Stimulated activated CD8-positive, alpha-beta memory T cell treated with anti-CD3 and anti-CD28 coated beads, Interleukin-4, amount 100 ng/mL, for 48 hours (primary cell): ENCODE results near the gene ARL14EP.

ENCODE experiments used
- DNase-seq: peaks from one replicate; pipeline ENCODE4 v3.0.0-alpha.2; 2020

Gene ARL14EP

DNA sequence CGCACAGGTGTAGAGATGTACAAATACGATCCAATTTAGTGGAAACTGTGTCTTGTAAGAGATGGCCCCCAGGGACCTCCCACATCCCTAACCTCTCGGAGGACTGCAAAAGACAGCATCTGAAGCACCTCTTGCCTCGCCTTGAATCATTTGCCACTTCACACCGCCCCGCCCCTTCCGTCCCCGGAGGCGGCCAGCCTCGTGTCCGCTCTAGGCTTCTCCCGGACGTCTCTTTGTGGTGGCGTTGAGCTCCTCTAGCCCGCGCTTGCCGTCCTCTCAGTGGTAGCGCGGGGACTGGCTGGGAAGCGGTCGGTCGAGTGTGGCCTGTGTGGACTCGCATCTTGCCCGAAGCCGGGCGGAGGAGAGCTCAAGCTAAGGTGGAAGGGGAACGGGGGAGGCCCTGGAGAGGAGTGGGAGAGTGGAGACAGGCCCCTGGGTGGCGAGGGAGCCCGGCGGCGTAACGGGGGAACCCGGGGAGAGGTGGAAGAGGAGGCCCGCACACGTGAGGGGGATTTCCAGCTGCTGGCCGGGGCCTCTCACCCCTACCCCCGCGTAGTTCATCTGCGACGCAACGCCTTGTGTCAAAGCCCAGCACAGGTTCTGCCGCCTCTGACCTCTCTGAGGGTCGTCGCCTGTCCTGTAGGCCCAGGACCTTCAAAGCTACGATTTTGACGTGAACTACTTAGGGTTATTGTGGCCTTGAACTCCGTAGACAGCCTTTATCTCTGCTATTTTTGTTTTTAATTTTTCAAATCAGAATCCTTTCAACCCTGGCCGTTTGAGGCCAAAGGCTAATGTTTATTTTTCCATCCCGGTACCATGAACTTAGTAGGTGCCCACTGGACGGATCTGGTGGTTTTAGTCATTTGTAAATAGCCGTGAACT lies at the start of gene ARL14EP:
Gene ARL14EP, plus strand, starts transcription at position 279 of the 885 bp plus-strand sequence. CDS start 7,845 bp downstream, outside the sequence.
- DNase-seq, result peak; percentile 91

DNA sequence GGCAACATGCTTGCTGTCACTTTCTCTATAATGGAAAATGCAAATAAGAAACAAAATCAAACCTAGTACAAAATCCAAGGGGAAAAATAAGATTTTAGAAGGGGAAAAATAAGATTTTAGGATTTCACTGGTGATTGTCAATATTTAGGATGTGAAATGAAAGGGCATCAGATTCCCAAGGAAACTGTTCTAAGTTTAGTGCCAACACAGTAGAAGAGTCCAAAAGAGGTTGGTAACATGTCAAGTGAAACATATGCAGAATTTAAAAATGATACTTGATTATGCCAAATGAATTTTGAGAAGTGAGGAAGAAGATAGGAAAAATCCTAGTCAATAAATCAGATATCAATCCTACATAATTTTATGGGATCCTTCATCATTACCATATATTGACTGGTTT lies 45.7 kb upstream of the ARL14EP start:
- no peak for DNase-seq

DNA sequence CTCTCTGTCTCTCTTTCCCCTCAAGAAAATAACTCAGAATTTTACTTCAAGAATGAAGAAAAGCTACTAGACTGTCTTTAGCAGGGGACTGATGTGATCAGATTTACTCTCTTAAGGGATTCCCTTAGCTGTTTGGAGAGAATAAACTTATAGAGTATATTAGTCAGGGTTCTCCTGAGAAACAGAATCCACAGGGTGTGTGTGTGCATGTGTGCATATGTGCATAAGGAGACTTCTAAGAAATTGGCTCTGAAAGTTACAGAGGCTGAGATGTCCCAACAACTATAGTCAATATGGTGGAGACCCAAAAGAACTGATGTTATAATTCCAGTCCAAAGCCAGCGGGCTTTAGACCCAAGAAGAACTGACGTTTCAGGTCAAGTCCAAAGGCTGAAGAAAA lies 43.1 kb upstream of the ARL14EP start:
- no peak for DNase-seq

DNA sequence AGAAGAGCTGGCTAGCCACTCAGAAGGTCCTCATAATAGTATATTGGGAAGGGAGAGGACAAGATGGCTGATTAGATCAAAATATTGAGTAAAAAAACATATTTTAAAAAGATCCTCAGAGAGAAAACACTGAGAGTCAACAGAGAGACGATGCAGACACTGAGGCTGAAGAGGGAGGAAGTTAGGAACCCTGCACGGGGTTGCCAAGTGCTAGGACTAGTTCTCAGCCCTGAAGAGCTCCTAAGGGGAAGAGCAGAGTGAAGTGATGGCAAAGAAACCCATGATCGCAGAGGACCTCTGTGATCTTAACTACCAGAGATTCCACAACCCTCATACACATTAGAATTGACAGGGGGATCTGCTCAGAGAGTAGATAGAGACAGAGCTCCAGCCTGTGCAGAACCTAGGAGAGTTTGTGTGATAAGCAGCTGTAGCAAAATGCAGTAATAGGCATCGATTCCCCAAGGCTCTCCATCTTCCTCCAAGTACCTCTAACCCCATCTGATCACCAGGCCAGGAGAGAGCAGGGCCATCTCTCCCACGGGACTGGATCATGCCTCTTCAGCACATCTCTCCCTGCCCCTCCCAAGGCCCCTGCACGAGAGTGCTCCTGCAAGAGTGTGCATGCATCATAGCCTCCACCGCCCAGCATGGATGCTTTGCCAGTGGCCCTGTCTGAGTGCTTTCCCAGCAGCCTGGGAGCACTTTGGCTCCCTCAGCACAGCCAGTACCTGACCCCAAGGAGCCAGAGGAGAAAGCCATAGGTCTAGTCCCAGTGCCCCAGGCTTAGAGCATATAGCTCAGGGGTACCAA lies 41.2 kb upstream of the ARL14EP start:
- DNase-seq, result no peak

DNA sequence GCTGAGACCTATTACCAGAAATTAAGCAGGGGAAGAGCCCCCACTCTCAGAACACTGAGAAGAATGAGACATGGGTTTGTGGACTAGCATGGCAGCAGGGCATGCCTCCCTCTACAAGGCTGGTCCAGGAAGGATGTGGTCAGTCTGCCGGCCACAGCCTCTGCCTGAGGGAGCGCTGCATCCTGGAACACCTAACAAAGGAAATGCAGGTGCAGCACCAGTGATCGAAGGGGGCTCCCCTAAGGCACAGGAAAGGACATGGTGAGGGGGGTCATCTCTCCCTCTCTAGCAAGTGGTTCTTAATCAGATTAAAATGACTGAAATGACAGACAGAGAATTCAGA lies 40.6 kb upstream of the ARL14EP start:
- peak; percentile 29 for DNase-seq

DNA sequence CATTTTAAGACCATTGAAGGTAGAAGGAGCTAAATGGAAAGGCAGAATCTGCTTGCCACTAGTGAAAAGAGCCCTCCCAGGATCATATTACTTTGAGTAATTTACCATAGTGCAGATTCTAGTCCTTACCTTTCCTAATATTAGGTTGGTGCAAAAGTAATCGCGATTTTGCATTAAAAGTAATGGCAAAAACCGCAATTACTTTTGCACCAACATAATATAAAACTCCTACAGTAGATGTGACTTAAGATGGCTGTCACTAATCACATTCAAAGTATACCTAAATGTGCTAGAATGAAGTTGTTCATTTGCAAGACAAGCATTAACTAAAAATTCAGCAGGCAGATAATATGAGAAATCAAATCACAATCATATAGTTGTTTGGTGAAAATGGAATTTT lies 38.1 kb upstream of the ARL14EP start:
- no peak for DNase-seq

DNA sequence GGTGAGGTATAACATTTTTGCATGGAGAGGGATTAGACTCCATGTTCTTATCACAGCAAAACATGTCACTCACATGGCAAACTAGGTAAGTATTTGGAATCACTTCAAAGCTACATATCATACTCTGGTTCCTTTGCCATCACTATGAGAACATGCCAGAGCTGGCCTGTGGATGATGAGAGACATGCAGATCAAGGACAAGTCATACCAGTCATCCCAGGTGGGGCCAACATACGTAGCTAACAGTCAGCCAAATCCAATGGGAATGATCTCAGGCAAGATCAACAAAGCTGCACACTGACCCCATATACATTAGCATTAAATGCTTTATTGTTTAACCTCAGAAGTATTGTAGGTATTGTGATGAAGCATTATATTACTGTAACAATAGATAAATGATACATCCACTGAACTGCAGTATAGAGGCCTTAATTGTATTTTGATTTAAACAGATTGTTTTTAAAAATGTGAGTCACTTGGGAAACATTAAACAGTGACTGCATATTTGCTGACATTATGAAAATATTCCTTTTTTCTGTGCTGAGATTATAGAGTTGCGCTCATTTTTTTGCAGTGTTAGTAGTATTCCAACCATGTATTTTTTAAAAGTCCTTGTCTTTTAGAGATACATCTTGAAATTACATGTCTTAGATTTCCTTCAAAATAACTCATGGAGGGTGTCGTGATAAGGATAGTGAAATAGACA lies 37.3 kb upstream of the ARL14EP start:
- DNase-seq, result no peak

DNA sequence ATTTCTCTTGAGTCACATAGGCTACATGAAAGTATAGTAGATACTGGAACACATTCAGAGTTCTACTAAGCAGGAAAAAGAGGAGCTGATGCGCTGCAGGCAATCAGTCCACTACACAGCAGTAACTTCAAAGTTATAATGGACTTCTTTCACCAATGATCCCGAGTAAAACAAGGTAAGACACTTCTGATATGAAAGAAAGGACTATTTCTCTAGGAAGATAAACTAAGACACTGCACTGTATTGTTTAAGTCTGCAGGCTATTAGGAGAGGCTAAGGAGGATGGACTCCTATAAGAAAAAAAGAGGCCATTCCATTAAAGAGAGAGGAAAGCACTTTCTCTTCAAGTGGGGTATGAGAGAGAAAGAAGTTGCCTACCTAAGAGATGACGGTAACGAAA lies 31.6 kb upstream of the ARL14EP start:
- no peak for DNase-seq

DNA sequence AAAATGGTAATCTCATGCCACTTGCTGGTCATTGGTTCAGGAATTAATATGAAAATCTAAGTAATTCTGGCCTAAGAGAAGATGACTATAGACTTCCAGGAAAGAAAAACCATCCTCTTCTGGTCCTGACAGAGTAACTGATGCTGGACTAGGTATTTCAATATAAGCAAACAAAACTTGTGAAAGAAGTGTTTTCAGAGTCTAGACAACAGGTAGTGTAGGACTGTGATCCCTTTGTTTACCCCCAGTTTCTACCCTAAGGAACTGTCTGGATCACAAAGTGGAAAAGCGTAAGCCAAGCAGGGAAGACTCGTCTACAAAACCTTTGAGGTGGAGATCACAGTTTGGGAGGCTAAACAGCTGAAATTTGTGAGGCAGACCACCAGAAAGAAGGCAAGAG lies 30.4 kb upstream of the ARL14EP start:
- DNase-seq, result no peak

DNA sequence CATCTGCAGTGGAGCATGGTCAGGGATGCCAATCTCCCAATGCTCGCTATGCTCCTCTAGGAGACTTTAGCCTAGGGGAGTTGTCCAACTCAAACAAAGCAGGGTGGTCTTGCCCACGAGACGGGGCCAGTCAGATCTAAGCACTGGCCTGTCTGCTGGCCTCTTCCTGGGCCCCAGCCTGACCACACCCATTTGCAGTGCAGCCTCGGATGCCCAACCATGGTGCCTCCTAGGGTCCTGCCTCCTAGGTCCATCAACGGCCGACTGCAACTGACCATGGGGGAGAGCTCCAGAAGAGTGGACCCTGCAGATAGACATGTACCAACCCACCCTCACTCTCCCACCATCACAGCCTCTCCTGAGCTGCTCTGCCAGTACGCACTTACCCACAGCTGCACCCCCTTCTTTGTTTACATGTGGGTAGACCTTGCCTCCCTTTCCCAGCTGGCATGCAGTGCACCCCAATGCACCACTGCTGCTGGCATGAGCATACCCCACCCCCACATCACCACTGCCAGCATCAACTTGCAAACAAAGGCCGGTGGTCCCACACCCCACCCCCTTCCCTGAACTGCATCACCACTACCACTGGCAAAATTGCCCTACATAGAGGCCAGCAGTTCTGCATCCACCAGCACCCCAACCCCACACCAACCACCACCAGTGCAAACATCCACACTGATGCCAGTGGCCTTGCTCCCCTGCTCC lies 27.6 kb upstream of the ARL14EP start:
- no peak for DNase-seq

DNA sequence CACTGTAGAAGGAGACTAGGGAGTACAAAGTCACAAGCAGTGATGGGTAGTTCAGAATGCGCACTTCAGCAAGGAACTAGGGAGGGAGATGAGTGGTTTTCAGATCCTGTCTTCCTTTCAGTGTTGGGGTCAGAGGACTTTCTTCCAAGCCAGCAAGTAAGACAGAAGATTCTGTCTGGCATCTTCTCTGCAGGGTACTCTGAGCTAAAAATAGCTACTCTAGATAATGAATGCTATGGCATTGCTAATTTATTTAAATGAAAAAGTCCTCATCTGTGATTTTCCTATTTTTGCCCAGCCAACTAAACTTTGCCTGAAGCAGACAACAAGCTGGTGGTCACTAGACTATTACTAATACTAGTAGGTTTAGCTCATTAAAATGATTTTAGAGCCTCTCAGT lies 18.3 kb upstream of the ARL14EP start:
- DNase-seq, result no peak

DNA sequence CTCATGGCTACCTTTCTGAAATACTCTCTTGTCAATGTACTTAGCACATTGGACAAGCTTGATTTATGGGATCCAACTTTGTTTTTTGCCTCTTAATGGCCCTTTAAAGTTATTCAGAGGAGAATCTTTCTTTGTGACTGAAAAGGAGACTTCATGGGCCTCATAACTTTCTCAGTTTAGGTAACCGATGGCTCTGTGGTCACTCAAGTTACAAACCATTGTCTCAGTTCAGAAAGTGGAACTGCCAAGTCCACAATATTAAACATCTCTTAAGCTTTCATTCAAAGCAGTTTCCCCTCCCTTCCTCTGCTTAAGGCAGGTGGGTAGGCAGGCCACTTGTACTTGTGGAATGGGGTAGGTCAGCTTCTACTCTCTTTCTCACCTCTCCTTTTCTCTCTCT lies 12.3 kb upstream of the ARL14EP start:
- DNase-seq, result no peak

DNA sequence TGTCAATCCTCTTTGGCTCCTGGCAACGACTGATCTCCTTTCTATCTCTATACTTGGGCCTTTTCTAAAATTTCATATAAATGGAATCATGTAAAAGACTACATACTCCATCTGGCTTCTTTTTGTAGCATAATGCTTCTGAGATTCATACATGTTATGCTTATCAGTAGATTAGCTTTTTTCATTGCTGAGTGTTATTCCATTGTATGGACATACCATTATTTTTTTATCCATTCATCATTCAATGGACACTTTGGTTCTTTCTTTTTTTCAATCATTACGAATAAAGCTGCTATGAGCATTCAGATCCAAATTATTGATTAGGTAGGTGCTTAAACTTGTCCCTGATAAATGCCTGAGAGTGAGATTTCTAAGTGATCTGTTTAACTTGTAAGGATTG lies 11.7 kb upstream of the ARL14EP start:
- DNase-seq, result no peak

DNA sequence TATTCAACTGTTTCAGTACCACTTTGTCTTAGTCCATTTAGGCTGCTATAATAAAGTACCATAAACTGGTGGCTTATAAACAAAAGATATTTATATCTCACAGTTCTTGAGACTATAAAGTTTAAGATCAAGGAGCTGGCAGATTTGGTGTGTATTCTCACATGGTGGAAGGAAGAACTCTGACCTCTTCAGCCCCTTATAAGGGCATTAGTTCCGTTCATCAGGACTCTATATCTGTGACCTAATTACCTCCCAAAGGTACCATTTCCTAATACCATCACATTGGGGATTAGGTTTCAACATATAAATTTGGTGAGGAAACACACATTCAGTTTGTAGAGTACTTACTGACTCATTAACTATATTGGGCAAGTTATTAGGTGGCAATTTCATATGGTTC lies 10.7 kb upstream of the ARL14EP start:
- DNase-seq, result no peak

DNA sequence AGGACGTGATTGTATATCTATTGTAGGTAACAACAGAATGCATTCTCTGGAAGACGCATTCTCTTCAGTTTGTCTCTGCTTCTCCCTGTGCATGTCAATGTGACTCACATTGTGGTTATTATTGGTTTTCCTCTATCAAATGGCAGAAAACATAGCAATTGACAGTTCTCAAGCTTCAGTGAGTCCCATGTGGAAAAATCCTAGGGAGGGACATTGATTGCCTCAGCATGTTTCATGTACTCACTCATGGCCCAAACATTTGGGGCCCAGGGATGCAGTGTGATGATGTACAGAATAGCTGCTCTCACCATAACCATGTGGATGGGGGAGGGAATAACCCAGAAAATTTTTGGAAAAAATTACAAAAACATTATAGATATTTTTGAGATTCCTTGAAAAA lies 9.3 kb upstream of the ARL14EP start:
- DNase-seq, result no peak

DNA sequence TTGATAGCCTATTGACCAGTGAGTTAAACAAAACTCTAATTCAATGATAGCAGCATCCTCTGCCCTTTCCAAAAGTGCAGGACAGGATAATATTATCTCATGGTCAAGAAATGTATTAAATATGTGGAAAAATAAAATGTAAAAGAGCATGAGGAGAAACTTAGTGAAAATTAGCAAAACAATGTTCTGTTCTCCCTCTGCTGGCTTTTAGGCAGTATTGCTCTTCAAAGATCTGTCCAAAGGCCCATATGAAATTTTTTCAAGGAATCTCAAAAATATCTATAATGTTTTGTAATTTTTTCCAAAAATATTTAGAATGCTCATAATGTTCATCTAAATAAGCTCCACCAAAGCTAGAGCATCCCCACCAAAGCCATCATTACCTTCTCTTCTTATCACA lies 8.3 kb upstream of the ARL14EP start:
- DNase-seq, result no peak

DNA sequence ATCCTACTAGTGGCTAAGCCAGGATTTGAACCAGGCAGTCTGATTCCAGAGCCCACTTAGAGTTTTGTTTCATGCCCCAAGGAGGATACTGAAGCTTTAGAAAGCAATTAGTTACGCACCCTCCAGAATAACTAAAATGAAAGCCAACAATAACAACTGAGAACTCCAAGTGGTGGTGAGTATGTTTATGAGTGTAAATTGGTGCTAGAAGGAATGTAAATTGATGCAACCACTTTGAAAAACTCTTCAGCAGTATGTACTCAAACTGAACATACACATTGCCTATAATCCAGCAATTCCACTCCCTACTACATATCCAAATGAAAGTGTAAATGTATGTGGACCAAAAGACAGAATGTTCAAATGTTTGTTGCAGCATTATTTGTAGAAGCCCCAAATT lies 6.7 kb upstream of the ARL14EP start:
- no peak for DNase-seq

DNA sequence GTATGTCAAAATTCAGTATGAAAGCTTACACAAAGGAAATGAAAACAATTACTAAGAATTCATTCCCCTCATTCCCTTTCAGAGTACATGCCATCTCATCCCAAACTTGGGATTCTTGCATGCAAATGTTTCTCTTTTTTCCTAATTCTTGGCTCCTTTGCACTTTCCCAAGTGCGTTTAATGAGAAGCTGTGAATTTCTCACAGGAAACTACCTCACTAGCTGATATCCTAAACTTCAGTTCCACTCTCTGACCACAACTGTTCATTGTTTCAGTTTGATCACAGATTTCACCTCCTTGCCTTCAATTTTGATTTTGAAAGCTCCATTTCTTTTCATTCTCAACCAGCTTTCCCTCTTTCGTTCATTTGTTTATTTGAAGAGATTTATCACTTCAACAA lies 5.9 kb upstream of the ARL14EP start:
- DNase-seq, result no peak

DNA sequence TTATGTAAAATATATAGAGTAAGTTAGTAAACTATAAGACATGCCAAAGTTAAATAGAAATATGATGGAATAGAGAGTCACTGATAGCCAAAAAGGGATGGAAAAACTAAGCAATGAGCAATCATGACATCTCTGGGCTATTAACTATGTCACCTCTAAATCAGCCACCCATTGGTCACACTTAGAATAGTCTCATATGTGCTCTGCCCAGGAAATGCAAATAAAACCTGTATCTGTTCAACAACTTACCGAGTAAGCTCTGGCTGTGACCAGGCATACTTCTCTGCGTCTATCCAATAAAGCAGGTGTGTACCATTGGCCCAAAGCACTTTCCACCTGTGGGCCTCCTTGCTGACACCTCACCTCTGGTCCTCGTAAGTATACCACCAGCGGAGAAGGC lies 1.6 kb upstream of the ARL14EP start:
- no peak for DNase-seq

DNA sequence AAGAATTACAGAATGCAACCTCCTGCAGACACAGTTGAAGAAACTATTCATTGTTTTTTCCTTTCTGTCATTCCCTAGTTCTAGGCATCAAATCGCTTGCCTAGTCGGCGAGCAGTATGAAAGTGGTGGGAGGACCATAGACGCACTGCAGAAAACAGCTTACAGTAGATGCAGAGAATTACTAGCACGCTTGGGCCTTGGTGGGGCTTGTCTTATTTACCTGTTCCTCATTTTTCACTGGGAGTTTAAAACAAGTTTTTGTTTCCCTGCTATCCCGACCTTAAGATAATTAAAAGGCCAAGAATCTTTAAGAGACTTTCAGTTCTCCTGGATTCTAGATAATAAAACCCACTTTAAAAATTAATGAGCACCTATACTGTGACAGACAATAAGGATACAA lies 713 bp upstream of the ARL14EP start:
- DNase-seq, result no peak

DNA sequence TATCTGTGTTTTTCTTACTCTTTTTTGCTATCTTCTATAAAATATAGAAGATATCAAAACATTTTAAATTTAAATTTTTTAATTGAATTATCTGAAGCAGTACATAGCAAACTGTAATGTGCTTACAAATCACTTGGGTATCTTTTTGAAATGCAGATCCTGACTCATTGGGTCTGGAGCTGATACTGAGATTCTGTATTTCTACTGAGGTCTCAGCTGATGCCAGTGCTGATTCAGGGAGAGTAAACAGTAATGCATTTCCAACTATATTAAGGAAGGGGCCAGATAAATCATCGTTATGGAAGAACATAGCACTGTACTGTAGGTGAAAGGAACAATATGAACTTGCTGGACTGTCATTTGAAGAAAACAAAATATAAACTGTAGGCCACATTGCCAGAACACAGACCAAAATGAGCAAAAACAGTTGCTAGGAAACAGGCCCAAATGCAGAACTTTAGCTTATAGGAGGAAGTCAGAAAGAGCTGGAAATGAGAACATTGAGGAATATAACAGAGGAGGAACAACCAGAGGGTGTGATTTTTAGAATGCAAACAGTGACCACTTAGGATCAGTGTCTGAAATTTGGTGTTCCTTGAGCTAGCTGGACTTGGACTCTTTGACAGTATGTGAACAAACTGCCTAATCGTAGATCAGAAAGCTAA lies 3.3 kb downstream of the ARL14EP start:
- no peak for DNase-seq

DNA sequence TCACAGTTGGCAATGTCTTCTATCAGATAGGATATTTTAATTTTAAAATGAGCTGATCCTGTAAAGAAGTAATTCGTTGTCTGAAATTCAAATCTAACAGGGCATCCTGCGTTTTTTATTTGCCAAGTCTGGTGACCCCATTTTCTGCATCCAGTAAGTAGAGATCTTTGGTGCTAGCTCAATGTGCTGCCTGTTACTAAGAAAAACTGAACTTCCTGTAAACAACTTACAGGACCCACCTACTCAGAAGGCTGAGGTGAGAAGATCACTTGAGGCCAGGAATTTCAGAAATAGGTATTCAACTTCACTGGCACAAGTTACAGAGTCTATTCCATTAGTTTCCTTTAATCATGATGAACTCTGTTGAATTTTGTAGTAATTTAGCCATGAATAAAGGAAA lies 4.0 kb downstream of the ARL14EP start:
- DNase-seq, result no peak

DNA sequence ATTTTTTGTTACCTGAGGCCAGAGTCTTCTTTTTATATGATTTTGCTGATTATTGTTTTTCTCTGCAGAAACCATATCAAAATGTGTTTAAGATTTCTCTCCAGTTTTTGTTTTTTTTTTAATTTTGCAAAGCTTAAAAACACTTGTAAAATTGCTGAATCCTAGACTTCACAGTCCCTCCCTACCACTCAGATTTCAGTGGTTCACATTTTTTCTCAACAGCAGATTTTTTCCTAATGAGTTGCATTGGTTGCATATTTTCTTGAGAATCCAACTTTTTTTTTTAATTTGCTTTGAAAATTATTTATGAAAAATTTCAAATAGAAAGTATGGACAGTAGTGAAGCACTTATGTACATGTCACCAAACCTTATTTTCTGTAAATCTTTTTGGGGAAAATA lies 5.8 kb downstream of the ARL14EP start:
- DNase-seq, result no peak
